ENCODE results near the gene SNAPC4. TPM values are rescaled to one million over a fixed set of nuclear protein-coding genes. Genes with fewer than 3 reads are reported as not detected.

The SNAPC4 gene
- total RNA-seq, 4 donors from 2014 or later: 6.0 to 14.5 (median 10.1) TPM

GRCh38 chr9:136431782-136432350 lies 31.9 kb upstream of the SNAPC4 start:
- TF ChIP-seq POLR2A (IDR thresholded peaks at IDR 0.05) (no peak), CTCF (IDR thresholded peaks at IDR 0.05) (no peak), POLR2AphosphoS5 (IDR thresholded peaks at IDR 0.05) (no peak), EP300 (IDR thresholded peaks at IDR 0.05; ENCODE audit: low read depth) (no peak)
- WGBS, 2 donors (ENCODE audit: low coverage in 1 of 2): 97% methylated on average over 29 of the region's 36 CpGs; no CpG with 5 or more reads in 1 of the 2 donors
- in situ Hi-C loops (cut with MboI; ENCODE audit: low pct_ligation_motif_present in 1 of 4, low pct_unique_long_range_greater_than_20kb in 1 of 4, low sequenced_read_pairs in 3 of 4): no loop called here
- Histone ChIP-seq H3K9me3 (no peaks in the 10 kb centered on the region), H3K27ac (no peak overlapping the region), H3K27me3 (no peaks in the 10 kb centered on the region), H3K36me3 (no peaks in the 10 kb centered on the region), H3K4me1 (peaks cover 0 to 5% (median 1%) of the 10 kb centered on the region in 4 donors), H3K4me3 (no peak overlapping the region)
- intact Hi-C loops (cut with DNase I; ENCODE audit: low total_unique reads): no loop called here
- no peak for DNase-seq

- Histone ChIP-seq H3K4me3 (no peak overlapping the region), H3K27ac (no peak overlapping the region), H3K4me1 (no peaks in the 10 kb centered on the region), H3K27me3 (no peaks in the 10 kb centered on the region), H3K36me3 (no peaks in the 10 kb centered on the region), H3K9me3 (no peaks in the 10 kb centered on the region)
- WGBS, 2 donors (ENCODE audit: low coverage in 1 of 2): 90% methylated on average over 19 of the region's 29 CpGs; no CpG with 5 or more reads in 1 of the 2 donors
- no peak for DNase-seq
- in situ Hi-C loops (cut with MboI; ENCODE audit: low pct_ligation_motif_present in 1 of 4, low pct_unique_long_range_greater_than_20kb in 1 of 4, low sequenced_read_pairs in 3 of 4) (no loop called here), intact Hi-C loops (cut with DNase I; ENCODE audit: low total_unique reads) (no loop called here)
- TF ChIP-seq EP300 (IDR thresholded peaks at IDR 0.05; ENCODE audit: low read depth): no peak
- TF ChIP-seq CTCF (IDR thresholded peaks at IDR 0.05): no peak
- TF ChIP-seq POLR2A (IDR thresholded peaks at IDR 0.05): no peak
- TF ChIP-seq POLR2AphosphoS5 (IDR thresholded peaks at IDR 0.05): no peak
Measured at GRCh38 chr9:136430588-136431234, 30.7 kb upstream of the SNAPC4 start.

- TF ChIP-seq POLR2AphosphoS5 (IDR thresholded peaks at IDR 0.05) (no peak), CTCF (IDR thresholded peaks at IDR 0.05) (no peak), EP300 (IDR thresholded peaks at IDR 0.05; ENCODE audit: low read depth) (no peak), POLR2A (IDR thresholded peaks at IDR 0.05) (no peak)
- no peak overlapping the region for H3K4me3 ChIP-seq
- in situ Hi-C loops (cut with MboI; ENCODE audit: low pct_ligation_motif_present in 1 of 4, low pct_unique_long_range_greater_than_20kb in 1 of 4, low sequenced_read_pairs in 3 of 4): no loop called here
- WGBS, 2 donors (ENCODE audit: low coverage in 1 of 2): 80 to 88% methylated on average over 8 to 32 of the region's 32 CpGs
- no peak for DNase-seq
- H3K36me3 ChIP-seq: no peaks in the 10 kb centered on the region
- no peak overlapping the region for H3K27ac ChIP-seq
- H3K4me1 ChIP-seq: no peaks in the 10 kb centered on the region
- no peaks in the 10 kb centered on the region for H3K9me3 ChIP-seq
- no peaks in the 10 kb centered on the region for H3K27me3 ChIP-seq
- intact Hi-C loops (cut with DNase I; ENCODE audit: low total_unique reads): no loop called here
Measured at GRCh38 chr9:136429683-136430491, 29.9 kb upstream of the SNAPC4 start.

GRCh38 chr9:136429075-136429628 lies 29.2 kb upstream of the SNAPC4 start:
- TF ChIP-seq CTCF (IDR thresholded peaks at IDR 0.05) (no peak), POLR2A (IDR thresholded peaks at IDR 0.05) (no peak), EP300 (IDR thresholded peaks at IDR 0.05; ENCODE audit: low read depth) (no peak), POLR2AphosphoS5 (IDR thresholded peaks at IDR 0.05) (no peak)
- H3K9me3 ChIP-seq: no peaks in the 10 kb centered on the region
- DNase-seq: no peak
- in situ Hi-C loops (cut with MboI; ENCODE audit: low pct_ligation_motif_present in 1 of 4, low pct_unique_long_range_greater_than_20kb in 1 of 4, low sequenced_read_pairs in 3 of 4): no loop called here
- H3K36me3 ChIP-seq: no peaks in the 10 kb centered on the region
- no peaks in the 10 kb centered on the region for H3K4me1 ChIP-seq
- 89% methylated on average over 21 of the region's 21 CpGs; no CpG with 5 or more reads in 1 of the 2 donors for WGBS, 2 donors (ENCODE audit: low coverage in 1 of 2)
- H3K27ac ChIP-seq: no peak overlapping the region
- H3K4me3 ChIP-seq: no peak overlapping the region
- intact Hi-C loops (cut with DNase I; ENCODE audit: low total_unique reads): no loop called here
- no peaks in the 10 kb centered on the region for H3K27me3 ChIP-seq

Measured in transverse colon (tissue), 4 donors.